SU-DHL-6 (cell line): ENCODE data around the gene REPS1.

Source experiments
- H2AFZ ChIP-seq: fragments of 200-600 bp; sonication (generic); 2 replicates; pipeline ENCODE4 v1.6.1; 2014; ENCODE audit warnings: low read depth, mild to moderate bottlenecking, moderate library complexity, mixed read lengths, antibody characterized with exemption, low read length; ENCODE audit not compliant: severe bottlenecking
- H3F3A ChIP-seq: fragments of 200-600 bp; shearing (Covaris generic); 2 replicates; pipeline ENCODE4 v1.6.0; 2016; ENCODE audit warnings: antibody characterized with exemption, mild to moderate bottlenecking; ENCODE audit not compliant: insufficient read depth
- H3K27ac ChIP-seq: fragments of 200-600 bp; sonication (generic); 2 replicates; pipeline ENCODE4 v1.5.1; 2016; ENCODE audit warnings: low read depth, mild to moderate bottlenecking, low read length, moderate library complexity, mixed read lengths
- H3K27me3 ChIP-seq: fragments of 200-600 bp; sonication (generic), shearing (Covaris generic); 2 replicates; pipeline ENCODE4 v1.6.0; 2014; ENCODE audit warnings: mild to moderate bottlenecking, low read length
- H3K36me3 ChIP-seq: fragments of 200-600 bp; sonication (generic); 2 replicates; pipeline ENCODE4 v1.6.1; 2014; ENCODE audit warnings: mild to moderate bottlenecking, low read length, mixed read lengths
- H3K4me2 ChIP-seq: fragments of 300-600, 200-600 bp; shearing (Covaris generic), sonication (generic); 2 replicates; pipeline ENCODE4 v1.6.0; 2014; ENCODE audit warnings: low read length, low read depth, mild to moderate bottlenecking; ENCODE audit not compliant: poor library complexity, severe bottlenecking
- H3K4me3 ChIP-seq: fragments of 200-600 bp; sonication (generic); 2 replicates; pipeline ENCODE4 v1.5.1; 2014; ENCODE audit warnings: antibody characterized with exemption, low read length, mild to moderate bottlenecking, mixed read lengths; ENCODE audit not compliant: insufficient read depth, poor library complexity, severe bottlenecking
- H3K79me2 ChIP-seq: fragments of 200-600 bp; sonication (generic); 2 replicates; pipeline ENCODE4 v1.6.1; 2014; ENCODE audit warnings: mild to moderate bottlenecking, low read length, moderate library complexity; ENCODE audit not compliant: insufficient read depth
- H3K9ac ChIP-seq: fragments of 200-600 bp; sonication (generic); 2 replicates; pipeline ENCODE4 v1.7.0; 2014; ENCODE audit warnings: mild to moderate bottlenecking, low read length
- H3K9me2 ChIP-seq: fragments of 200-600 bp; sonication (generic); replicated peaks from 2 replicates; pipeline ENCODE4 v1.6.1; 2014; ENCODE audit warnings: low read length; ENCODE audit not compliant: insufficient read depth
- H3K9me3 ChIP-seq: fragments of 200-600 bp; sonication (generic); 2 replicates; pipeline ENCODE4 v1.6.1; 2014; ENCODE audit warnings: low read length, mixed read lengths; ENCODE audit not compliant: insufficient read depth
- H4K20me1 ChIP-seq: fragments of 200-600 bp; sonication (generic); 2 replicates; pipeline ENCODE4 v1.6.1; 2014; ENCODE audit warnings: low read depth, mild to moderate bottlenecking, antibody characterized with exemption, low read length, moderate library complexity, mixed read lengths
- CTCF ChIP-seq: fragments of 200-600 bp; sonication (generic); IDR thresholded peaks from one replicate; pipeline ENCODE4 v1.5.1; 2017; ENCODE audit warnings: antibody characterized with exemption, mild to moderate bottlenecking, low read length, moderate library complexity; ENCODE audit not compliant: insufficient read depth, poor library complexity, severe bottlenecking
- EZH2phosphoT487 ChIP-seq: fragments of 200-600 bp; sonication (generic), shearing (Covaris generic); conservative IDR thresholded peaks from 2 replicates; pipeline ENCODE4 v1.6.1; 2018; ENCODE audit warnings: mild to moderate bottlenecking, antibody characterized with exemption, low read length, moderate library complexity, mixed read lengths

REPS1 gene

GRCh38 chr6:138979813-138980668 is 8.0 kb downstream of the REPS1 start:
- Histone ChIP-seq H4K20me1 (peaks cover 21% of the 10 kb centered on the region), H3K27ac (no peak overlapping the region), H3F3A (no peaks in the 10 kb centered on the region), H3K79me2 (peaks cover 55% of the 10 kb centered on the region), H3K4me3 (no peak overlapping the region), H3K9me3 (no peaks in the 10 kb centered on the region), H3K27me3 (no peaks in the 10 kb centered on the region), H3K9me2 (no peaks in the 10 kb centered on the region), H3K36me3 (no peaks in the 10 kb centered on the region), H3K9ac (no peak overlapping the region), H2AFZ (no peak overlapping the region), H3K4me2 (no peak overlapping the region)
- TF ChIP-seq CTCF, result no peak
- TF ChIP-seq EZH2phosphoT487, result no peak

- peaks cover 49% of the 10 kb centered on the region for H3K79me2 ChIP-seq
- H3K36me3 ChIP-seq, result no peaks in the 10 kb centered on the region
- no peak for TF ChIP-seq CTCF
- no peak for TF ChIP-seq EZH2phosphoT487
- H3F3A ChIP-seq, result no peaks in the 10 kb centered on the region
- peaks cover 21% of the 10 kb centered on the region for H4K20me1 ChIP-seq
- no peak overlapping the region for H2AFZ ChIP-seq
- H3K27me3 ChIP-seq, result no peaks in the 10 kb centered on the region
- H3K4me3 ChIP-seq, result no peak overlapping the region
- H3K9me2 ChIP-seq, result no peaks in the 10 kb centered on the region
- H3K9me3 ChIP-seq, result no peaks in the 10 kb centered on the region
- no peak overlapping the region for H3K9ac ChIP-seq
- H3K27ac ChIP-seq, result no peak overlapping the region
- no peak overlapping the region for H3K4me2 ChIP-seq
Observed at GRCh38 chr6:138979365-138979764, 8.7 kb downstream of the REPS1 start.

- no peak overlapping the region for H2AFZ ChIP-seq
- H3F3A ChIP-seq, result no peaks in the 10 kb centered on the region
- H3K27ac ChIP-seq, result no peak overlapping the region
- peaks cover 44% of the 10 kb centered on the region for H3K79me2 ChIP-seq
- no peaks in the 10 kb centered on the region for H3K36me3 ChIP-seq
- peaks cover 25% of the 10 kb centered on the region for H4K20me1 ChIP-seq
- H3K4me3 ChIP-seq, result no peak overlapping the region
- no peaks in the 10 kb centered on the region for H3K9me3 ChIP-seq
- TF ChIP-seq CTCF, result no peak
- TF ChIP-seq EZH2phosphoT487, result no peak
- H3K4me2 ChIP-seq, result no peak overlapping the region
- no peak overlapping the region for H3K9ac ChIP-seq
- no peaks in the 10 kb centered on the region for H3K9me2 ChIP-seq
- no peaks in the 10 kb centered on the region for H3K27me3 ChIP-seq
Observed at GRCh38 chr6:138978229-138978628, 9.8 kb downstream of the REPS1 start.
